ENCODE results near the gene IPO7. TPM values are rescaled to one million over a fixed set of nuclear protein-coding genes. Genes with fewer than 3 reads are reported as not detected.

The IPO7 gene
- total RNA-seq = 197 TPM

GRCh38 chr11:9384535-9385326 lies at the start of gene IPO7:
TSS of gene IPO7 (plus strand) at chr11:9384652. CDS start at chr11:9384764, 112 bp downstream.

GRCh38 chr11:9460322-9461062 lies 76.0 kb downstream of the IPO7 start, which contains the start of gene ZNF143:
TSS of gene ZNF143 (plus strand) at chr11:9461012. CDS start at chr11:9471309, 10,297 bp downstream.

Small RNA genes within 50 kb of the gene (small RNA-seq; reads per million reads assigned to genes)
- gene SNORA23 = 34.9 reads per million, percentile 96 among the genes with 10 or more reads in this experiment

Other genes with a start within 250 kb of the IPO7 start
- 198 TPM for gene DENND5A, start 119.3 kb upstream of the IPO7 start, total RNA-seq
- 60.7 TPM for gene TMEM41B, start 70.1 kb upstream of the IPO7 start, total RNA-seq
- 29.3 TPM for gene ZNF143, start 76.4 kb downstream of the IPO7 start, total RNA-seq
- gene WEE1, start 189.0 kb downstream of the IPO7 start, total RNA-seq = 18.2 TPM

All from diencephalon (tissue), 1 donor.